GM18507 (cell line): ENCODE results near the gene ITGA11.
A peak's percentile ranks its signal among the peaks of the same experiment; 100 is the strongest.

Experiments used
- DNase-seq: peaks from one replicate; pipeline ENCODE4 v3.0.0; 2011; ENCODE audit warnings: low read depth; ENCODE audit not compliant: insufficient read length; ENCODE audit errors: extremely low spot score
- FAIRE-seq: peaks from 2 replicates; lab custom pipeline; 2011; peaks lifted over from hg19 to GRCh38; lab: Jason Lieb, UNC

The ITGA11 gene

DNA sequence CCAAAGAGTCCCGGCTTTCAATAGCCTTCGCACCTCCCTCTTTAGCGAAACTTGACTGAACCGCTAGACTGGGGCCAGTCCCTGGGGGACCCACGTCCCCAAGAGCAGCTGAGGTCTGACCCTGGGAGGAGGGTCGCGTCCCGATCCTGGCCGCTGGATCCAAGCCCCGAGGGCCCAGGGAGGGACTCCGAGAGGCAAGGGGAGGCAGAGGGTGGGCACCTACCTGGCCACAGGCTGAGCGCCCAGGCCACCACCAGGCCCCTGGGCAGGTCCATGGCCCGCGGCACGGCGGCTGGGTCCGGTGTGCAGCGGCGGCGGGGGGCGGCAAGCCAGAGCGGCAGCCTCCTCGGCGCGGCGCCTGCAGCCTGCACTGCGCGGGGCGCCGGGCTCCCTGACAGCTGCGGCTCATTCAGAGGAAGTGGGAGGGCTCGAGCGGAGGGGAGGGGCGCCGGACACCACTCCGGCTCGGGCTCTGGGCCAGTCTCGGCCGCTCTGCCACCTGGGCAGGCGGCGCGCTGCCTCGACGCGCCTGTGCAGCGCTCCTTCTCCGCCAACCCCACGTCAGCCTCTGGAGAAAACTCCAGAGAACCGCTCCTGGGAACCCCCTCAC lies at the start of gene ITGA11:
TSS of gene ITGA11 (minus strand) at position 372 of the 610 bp plus-strand sequence. CDS start at position 275, 97 bp downstream.
- DNase-seq (peak; percentile 26), FAIRE-seq (no peak)

- no peak for DNase-seq
- FAIRE-seq = no peak
Observed at GRCh38 chr15:68481321-68481720, 49.4 kb upstream of the ITGA11 start.

DNA sequence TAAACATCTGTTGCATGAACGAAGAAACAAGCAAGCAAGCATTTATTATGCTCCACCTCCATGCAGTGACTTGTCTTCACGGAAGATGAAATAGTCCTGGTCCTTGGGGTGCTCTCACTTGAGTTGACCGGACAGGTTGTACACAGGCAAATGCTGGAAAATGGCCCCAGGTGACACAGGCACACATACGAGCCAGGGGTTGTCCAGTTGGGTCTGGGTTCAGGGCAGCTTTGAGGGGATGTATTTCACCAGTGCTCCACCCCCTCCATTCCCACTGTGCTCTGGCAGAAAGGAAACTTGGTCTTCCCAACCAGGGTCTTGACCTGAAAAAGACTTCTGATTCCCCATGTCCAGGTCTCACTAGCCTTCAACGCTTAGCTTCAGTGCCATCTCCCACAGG lies 48.3 kb upstream of the ITGA11 start:
- FAIRE-seq = no peak

DNA sequence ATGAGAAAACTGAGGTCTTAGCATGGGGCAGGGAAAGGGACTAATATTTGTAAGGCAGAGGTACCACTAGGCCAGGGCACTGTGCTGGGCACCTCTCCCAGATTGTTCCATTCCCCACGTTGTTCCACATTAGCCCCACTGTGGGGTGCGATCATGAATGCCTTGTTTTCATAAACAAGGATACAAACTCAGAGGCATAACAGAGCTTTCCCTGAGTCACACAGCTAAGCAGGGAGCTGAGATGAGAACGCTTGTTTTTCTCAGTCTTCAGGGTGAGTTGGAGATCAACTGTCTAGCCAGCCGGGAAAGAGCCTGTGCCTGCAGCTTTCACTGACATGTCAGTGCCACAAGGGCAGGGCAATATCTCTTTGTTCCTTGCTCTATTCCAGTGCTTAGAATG lies 47.9 kb upstream of the ITGA11 start:
- no peak for DNase-seq
- no peak for FAIRE-seq

More for the DNA sequence above, 48.3 kb upstream of the ITGA11 start:
- DNase-seq = no peak

DNA sequence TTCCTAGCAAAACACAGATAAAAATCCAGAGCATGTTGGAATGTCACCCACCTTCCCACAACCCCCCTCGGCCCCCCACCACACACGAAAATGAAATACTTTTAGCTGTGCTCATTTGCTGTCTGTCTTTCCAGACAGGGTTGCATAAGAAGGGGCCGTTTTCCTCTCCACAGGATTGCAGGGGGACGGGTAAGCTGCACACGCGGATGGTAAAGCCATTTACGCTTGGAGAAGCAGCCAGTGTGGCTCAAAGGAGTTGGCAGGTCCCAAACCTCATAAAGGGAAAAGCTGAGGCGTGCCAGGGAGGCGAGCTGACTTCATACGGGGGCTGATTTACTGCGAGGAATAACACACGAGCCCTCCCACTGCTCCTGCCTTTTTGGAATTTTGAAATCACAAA lies 47.4 kb upstream of the ITGA11 start:
- no peak for DNase-seq

DNA sequence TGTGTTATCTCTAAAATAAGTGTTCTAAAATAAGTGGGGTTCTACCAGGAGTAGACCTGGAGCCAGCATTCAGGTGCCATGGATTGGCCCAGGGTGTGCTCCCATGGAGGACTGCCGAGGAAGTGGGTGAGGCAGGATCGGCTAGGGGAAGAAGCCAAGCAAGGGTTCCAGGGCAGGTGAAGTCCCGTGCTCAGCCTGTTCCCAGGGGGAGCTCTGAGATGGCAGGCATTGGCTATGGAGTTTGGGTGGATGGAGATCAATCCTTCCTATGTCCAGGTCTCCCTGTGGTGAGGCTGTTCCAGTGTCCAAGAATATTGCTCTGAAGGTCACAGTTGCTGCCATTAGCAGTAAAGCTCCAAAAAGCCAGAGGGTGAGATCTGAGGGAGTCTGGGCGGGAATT lies 46.9 kb upstream of the ITGA11 start:
- DNase-seq = no peak
- FAIRE-seq = no peak

More for the DNA sequence above, 47.4 kb upstream of the ITGA11 start:
- no peak for FAIRE-seq

DNA sequence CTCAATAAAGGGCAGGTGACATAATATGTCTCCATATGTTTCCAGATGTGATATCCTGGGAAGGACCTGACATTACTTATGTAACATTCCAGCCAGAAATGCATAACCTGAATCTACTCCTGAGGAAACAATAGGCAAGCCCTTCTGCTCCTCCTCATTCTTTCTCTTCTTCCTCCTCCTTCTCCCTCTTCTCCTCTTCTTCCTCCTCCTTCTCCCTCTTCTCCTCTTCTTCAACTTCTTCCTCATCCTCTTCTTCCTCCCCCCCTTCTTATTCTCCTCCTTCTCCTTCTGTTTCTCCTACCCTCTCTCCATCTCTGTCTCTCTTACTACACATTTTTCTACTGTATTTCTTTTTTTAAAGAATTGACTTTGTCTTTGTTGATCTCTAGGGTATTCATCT lies 43.5 kb upstream of the ITGA11 start:
- no peak for DNase-seq
- no peak for FAIRE-seq

DNA sequence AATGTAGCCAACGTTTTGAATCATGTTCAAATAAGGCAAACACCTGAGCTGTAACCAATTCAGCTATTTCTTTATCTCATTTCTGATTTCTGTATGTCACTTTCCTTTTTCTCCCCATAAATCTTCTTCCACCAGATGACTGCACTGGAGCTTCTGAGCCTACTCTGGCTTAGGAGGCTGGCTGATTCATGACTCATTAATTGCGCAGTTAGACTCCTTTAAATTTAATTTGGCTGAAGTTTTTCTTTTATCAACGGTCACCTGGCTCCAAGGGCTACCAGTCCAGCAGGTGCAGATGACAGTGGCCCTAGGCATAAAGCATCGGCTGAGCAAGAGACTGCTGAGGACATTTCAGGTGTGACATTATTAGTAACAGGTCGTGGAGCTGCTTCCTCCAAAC lies 39.6 kb upstream of the ITGA11 start:
- DNase-seq (no peak), FAIRE-seq (no peak)

GRCh38 chr15:68470976-68471375 lies 39.0 kb upstream of the ITGA11 start:
- DNase-seq (no peak), FAIRE-seq (no peak)

DNA sequence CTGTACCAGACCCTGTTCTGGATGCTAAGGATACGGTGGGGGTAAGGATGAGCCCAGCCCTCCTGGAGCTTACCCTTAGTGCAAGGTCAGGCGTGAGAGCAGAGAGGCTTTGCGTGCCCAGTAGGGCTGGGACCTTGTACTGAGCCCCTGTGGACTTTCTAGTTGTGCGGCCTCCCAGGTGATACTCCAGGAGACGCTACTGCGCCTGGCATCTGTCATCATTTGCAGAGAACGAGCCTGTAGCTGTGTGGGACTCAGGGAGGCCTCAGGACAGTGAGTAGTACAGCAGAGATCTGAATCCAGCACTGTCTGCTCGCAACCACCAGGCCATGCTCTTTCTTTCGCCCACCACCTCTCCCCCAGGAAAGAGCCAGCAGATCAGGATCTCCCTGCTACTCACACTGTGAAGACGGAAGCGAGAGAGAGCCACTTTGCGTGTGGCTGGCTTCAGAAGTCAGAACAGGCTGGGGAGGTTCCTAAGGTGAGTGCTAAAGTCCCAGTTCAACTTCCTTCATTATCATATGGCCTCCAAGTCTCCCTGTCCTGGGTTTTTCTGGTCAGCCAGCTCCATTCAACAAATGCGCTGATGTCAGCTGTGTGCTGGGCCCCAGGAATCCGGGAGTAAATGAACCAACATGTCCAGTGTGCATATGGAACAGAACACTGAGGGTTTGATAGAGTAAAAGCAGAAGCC lies 38.2 kb upstream of the ITGA11 start:
- no peak for FAIRE-seq

DNA sequence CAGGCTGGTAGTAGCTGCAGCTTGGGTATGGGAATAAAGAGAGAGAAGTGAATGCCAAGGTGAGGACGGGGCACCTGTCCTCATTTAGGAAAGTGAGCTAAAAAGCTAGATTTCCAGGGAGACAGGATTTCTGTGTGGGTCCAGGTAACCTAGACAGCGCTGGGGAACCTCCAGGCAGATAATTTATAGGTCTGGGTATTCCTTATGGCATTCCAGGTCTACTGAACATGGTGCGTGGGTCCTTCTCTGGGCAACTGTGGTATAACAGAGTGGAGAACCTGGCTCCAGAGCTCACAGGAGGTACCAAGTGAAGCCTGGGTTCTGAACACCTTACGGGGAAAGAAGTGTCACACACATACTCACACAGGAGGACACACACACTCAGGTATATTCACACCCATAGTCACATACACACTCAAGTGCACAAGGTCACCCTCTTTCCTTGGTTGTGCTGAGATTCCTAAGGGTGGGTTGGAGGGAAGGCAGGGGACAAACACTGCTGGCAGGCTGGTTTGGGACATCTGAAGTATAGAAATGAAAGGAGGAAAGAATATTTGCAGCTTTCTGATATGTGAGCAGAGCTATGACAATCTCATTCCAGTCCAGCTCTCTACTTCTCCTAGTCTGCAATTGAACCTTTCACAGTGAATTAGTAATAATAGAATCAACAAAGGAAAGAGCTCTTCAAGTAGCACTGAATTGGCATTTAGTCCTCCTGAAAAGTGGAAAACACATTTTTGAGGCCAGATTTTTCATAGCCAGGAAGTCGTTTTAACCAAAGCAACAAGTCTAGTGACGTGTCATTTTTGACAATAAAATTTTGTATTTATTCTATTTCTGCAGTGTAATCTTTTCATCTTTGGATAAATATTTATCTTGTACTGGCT lies 37.4 kb upstream of the ITGA11 start:
- FAIRE-seq (no peak), DNase-seq (no peak)

More for the DNA sequence above, 38.2 kb upstream of the ITGA11 start:
- DNase-seq = no peak

DNA sequence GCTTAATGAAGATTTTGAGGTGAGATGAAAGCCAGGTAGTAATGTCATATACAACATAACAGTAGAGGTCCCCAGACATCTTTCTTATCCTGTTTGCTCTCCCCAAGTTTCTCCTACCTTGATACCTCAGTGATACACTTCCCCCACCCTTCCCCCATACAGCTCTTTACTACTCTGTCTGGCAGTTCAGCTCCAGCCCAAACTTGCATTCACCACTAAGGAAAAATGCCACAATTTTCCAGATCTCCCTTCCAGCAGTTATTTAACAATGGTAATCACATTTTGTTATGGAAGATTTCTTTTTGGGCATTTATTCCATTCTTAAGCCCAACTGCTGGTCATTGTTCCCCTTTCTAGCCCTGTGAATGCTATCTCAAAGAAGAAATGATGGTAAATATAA lies 34.9 kb upstream of the ITGA11 start:
- FAIRE-seq (no peak), DNase-seq (no peak)

- no peak for FAIRE-seq
Observed at GRCh38 chr15:68465861-68466560, 34.0 kb upstream of the ITGA11 start.

DNA sequence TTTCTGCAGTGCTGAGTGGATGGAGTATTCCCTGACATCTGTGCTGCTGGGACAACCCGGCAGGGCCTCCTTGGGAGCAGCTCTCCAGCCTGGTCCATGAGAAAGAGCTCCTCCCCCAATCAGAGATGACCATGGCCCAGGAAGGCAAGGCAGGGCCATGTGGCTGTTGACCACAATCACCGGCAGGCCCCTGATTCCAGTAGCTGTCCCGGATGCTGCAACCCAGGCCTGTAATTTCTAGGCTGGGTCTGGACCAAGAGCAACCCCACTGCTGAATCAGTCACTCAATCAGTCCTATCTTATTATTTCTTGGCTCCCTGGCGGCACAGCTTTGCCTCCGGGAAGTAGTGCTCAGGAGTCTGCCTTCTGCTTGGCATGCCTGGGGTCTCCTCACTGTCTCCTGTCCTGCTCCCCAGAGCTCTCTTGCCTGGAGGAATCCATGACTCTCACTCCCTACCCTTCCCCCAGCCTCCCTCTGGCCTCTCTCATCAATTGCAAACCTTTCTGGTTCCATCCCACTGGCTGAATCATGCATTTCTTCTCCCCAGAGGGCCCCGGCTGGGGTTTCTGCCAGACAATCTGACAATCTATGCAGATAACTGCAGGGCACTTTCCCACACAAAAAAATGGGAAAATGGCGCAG lies 32.6 kb upstream of the ITGA11 start:
- FAIRE-seq (no peak), DNase-seq (no peak)

More at GRCh38 chr15:68465861-68466560, 34.0 kb upstream of the ITGA11 start:
- DNase-seq = no peak

- no peak for FAIRE-seq
Observed at GRCh38 chr15:68463996-68464395, 32.0 kb upstream of the ITGA11 start.

GRCh38 chr15:68463444-68463843 lies 31.5 kb upstream of the ITGA11 start:
- no peak for DNase-seq
- FAIRE-seq = no peak

More at GRCh38 chr15:68463996-68464395, 32.0 kb upstream of the ITGA11 start:
- DNase-seq = no peak

GRCh38 chr15:68460166-68460565 lies 28.2 kb upstream of the ITGA11 start:
- DNase-seq (no peak), FAIRE-seq (no peak)

DNA sequence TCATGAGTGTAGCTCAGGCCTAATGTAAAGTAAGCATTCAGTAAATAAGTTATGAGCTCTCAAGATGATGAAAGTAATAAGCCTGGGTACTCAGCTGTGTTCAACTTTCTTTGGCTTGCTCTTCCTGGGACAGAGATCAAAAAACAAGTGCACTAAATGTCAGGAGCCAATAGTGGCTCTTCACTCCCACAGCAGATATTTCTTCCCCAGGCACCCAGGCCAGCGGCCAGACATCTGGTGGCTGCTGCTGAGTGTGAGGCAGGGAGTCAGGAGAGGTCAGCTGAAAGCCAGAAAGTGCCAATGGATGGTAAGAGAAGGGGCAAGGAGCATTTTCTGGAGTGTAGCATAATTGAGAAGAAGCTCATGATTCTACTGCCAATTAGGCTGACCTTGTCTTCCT lies 18.2 kb upstream of the ITGA11 start:
- no peak for DNase-seq
- FAIRE-seq = no peak

- FAIRE-seq (no peak), DNase-seq (no peak)
Observed at GRCh38 chr15:68449389-68449788, 17.4 kb upstream of the ITGA11 start.
